K562 (cell line): ENCODE measurements around the gene VRK1. TPM values are rescaled to one million over a fixed set of nuclear protein-coding genes. Genes with fewer than 3 reads are reported as not detected.

Source experiments
- ATAC-seq: fragments of 200-7000 bp; cut with Tn5 transposase; 3 replicates; pipeline ENCODE4 v1.9.1; 2020; ENCODE audit warnings: moderate library complexity
- BruUV-seq: library from RNA; stranded (reverse); fragments of 400-500 nt; replicated peaks from 2 replicates; lab custom pipeline; 2021; lab: Mats Ljungman, UMichigan
- CTCF ChIA-PET: fragments of 300-600 bp; formaldehyde crosslinking; extraction: SDS; loops from one replicate; lab custom pipeline; 2021; ENCODE audit warnings: low intra/inter-chr PET ratio; lab: Yijun Ruan, JAX
- POLR2A ChIA-PET: fragments of 300-600, 350-650 bp; sonication (Branson Sonifier 250); formaldehyde crosslinking; extraction: SDS; loops from one replicate; lab custom pipeline; 2021; ENCODE audit warnings: antibody characterized with exemption, inconsistent platforms; lab: Yijun Ruan, JAX
- DNase-seq, 4 experiments: peaks; one replicate each; pipeline versions ENCODE4 v3.0.0 to v3.0.0-alpha.2; 2011 to 2018; ENCODE audit warnings: low spot score in 3 of 4, mixed read lengths in 3 of 4; ENCODE audit errors: extremely low read depth in 1 of 4
- FAIRE-seq: peaks from 2 replicates; lab custom pipeline; 2011; peaks lifted over from hg19 to GRCh38; lab: Jason Lieb, UNC
- H2AFZ ChIP-seq: 2 replicates; pipeline ENCODE4 v1.6.0; 2011; ENCODE audit warnings: low read depth, low read length, control low read depth, inconsistent platforms
- H3K27ac ChIP-seq: fragments of 200-600 bp; 3 replicates; pipeline ENCODE4 v1.8.0; 2011; ENCODE audit warnings: low read depth, mild to moderate bottlenecking, control low read depth, inconsistent platforms, low read length, moderate library complexity, mixed read lengths; ENCODE audit errors: extremely low read depth
- H3K27me3 ChIP-seq, 2 experiments: fragments of 300-600 bp in 1 of 2; 2 replicates in 1 of 2; 3 replicates in 1 of 2; pipeline versions ENCODE4 v1.6.0 to v1.8.0; 2011; ENCODE audit warnings: inconsistent platforms in 2 of 2, low read length in 2 of 2, mild to moderate bottlenecking in 1 of 2, mixed read lengths in 1 of 2, moderate library complexity in 1 of 2; ENCODE audit not compliant: control insufficient read depth in 2 of 2, insufficient read depth in 2 of 2
- H3K36me3 ChIP-seq: fragments of 300-600 bp; 3 replicates; pipeline ENCODE4 v1.8.0; 2011; ENCODE audit warnings: mild to moderate bottlenecking, low read length, inconsistent platforms; ENCODE audit not compliant: control insufficient read depth, insufficient read depth
- H3K4me1 ChIP-seq, 2 experiments: fragments of 200-600 bp in 1 of 2; replicated peaks in 1 of 2; 2 replicates in 1 of 2; 3 replicates in 1 of 2; pipeline versions ENCODE4 v1.5.1 to v1.8.0; 2011; ENCODE audit warnings: inconsistent platforms in 2 of 2, low read length in 2 of 2, mild to moderate bottlenecking in 1 of 2, mixed read lengths in 1 of 2, moderate library complexity in 1 of 2; ENCODE audit not compliant: control insufficient read depth in 2 of 2, insufficient read depth in 2 of 2
- H3K4me2 ChIP-seq: 2 replicates; pipeline ENCODE4 v1.6.1; 2011; ENCODE audit warnings: low read length, control low read depth, inconsistent platforms, mixed read lengths; ENCODE audit not compliant: insufficient read depth
- H3K4me3 ChIP-seq: fragments of 200-600 bp; sonication (generic), shearing (Covaris generic); 2 replicates; pipeline ENCODE4 v1.5.1; 2016; ENCODE audit warnings: control low read depth, inconsistent platforms
- H3K79me2 ChIP-seq: fragments of 200-600 bp; 3 replicates; pipeline ENCODE4 v1.8.0; 2011; ENCODE audit warnings: low read length, inconsistent platforms; ENCODE audit not compliant: control insufficient read depth, insufficient read depth
- H3K9ac ChIP-seq, 2 experiments: 2 replicates each; pipeline versions ENCODE4 v1.6.0 to v1.6.1; 2011; ENCODE audit warnings: low read depth in 2 of 2, low read length in 2 of 2, control low read depth in 1 of 2, inconsistent platforms in 1 of 2, mild to moderate bottlenecking in 1 of 2, mixed read lengths in 1 of 2; ENCODE audit not compliant: insufficient read depth in 1 of 2
- H3K9me1 ChIP-seq: one replicate; pipeline ENCODE4 v1.6.0; 2011; ENCODE audit warnings: inconsistent platforms, mild to moderate bottlenecking, low read length, moderate library complexity; ENCODE audit not compliant: control insufficient read depth, insufficient read depth
- H3K9me3 ChIP-seq: replicated peaks from 2 replicates; pipeline ENCODE4 v1.5.1; 2011; ENCODE audit warnings: low read depth, low read length, inconsistent platforms; ENCODE audit not compliant: control insufficient read depth, insufficient read depth
- H4K20me1 ChIP-seq: replicated peaks from 2 replicates; pipeline ENCODE4 v1.6.1; 2011; ENCODE audit warnings: low read length, inconsistent platforms, mixed read lengths; ENCODE audit not compliant: control insufficient read depth, insufficient read depth
- SREBF1 ChIP-seq: fragments of 150-350 bp; IDR thresholded peaks from 2 replicates; pipeline ENCODE4 v1.6.1; 2014; ENCODE audit warnings: antibody characterized with exemption, low read depth, low read length, borderline replicate concordance
- SUPT5H ChIP-seq: fragments of 450-650 bp; IDR thresholded peaks from 2 replicates; pipeline ENCODE4 v1.6.1; 2016
- TEAD4 ChIP-seq, 2 experiments: sonication (generic) in 1 of 2; formaldehyde crosslinking in 1 of 2; IDR thresholded peaks; 2 replicates each; pipeline versions ENCODE4 v1.6.1 to v1.8.0; 2012 to 2022; ENCODE audit warnings: borderline replicate concordance in 1 of 2, inconsistent platforms in 1 of 2, low read length in 1 of 2, mild to moderate bottlenecking in 1 of 2, missing genetic modification reagents in 1 of 2
- UBTF ChIP-seq, 2 experiments: IDR thresholded peaks; 2 replicates each; pipeline ENCODE4 v1.6.1; 2012; ENCODE audit warnings: improper control_type of control experiment in 2 of 2, low read depth in 2 of 2, low read length in 2 of 2, borderline replicate concordance in 1 of 2
- ZBTB9 ChIP-seq: fragments of 450-650 bp; formaldehyde crosslinking; IDR thresholded peaks from 2 replicates; pipeline ENCODE4 v1.4.0; 2020; ENCODE audit warnings: mild to moderate bottlenecking, moderate library complexity
- ZHX1 ChIP-seq: fragments of 150-350 bp; conservative IDR thresholded peaks from 2 replicates; pipeline ENCODE4 v1.6.1; 2014; ENCODE audit warnings: low read length
- ZNF184 ChIP-seq: sonication (generic); formaldehyde crosslinking; IDR thresholded peaks from 2 replicates; pipeline ENCODE4 v1.5.0; 2020; ENCODE audit warnings: missing genetic modification reagents
- ZNF239 ChIP-seq: fragments of 250-450 bp; sonication (Bioruptor Pico); IDR thresholded peaks from 2 replicates; pipeline ENCODE4 v1.4.0; 2020; ENCODE audit warnings: mild to moderate bottlenecking
- ZNF511 ChIP-seq: sonication (generic); formaldehyde crosslinking; IDR thresholded peaks from 2 replicates; pipeline ENCODE4 v1.8.0; 2022; ENCODE audit warnings: mild to moderate bottlenecking, missing genetic modification reagents
- ZNF589 ChIP-seq: fragments of 200-800 bp; sonication (Bioruptor generic); IDR thresholded peaks from 2 replicates; pipeline ENCODE4 v1.6.1; 2016; ENCODE audit warnings: low read depth, missing genetic modification characterization, missing compliant biosample characterization
- ZNF778 ChIP-seq: fragments of 450-650 bp; formaldehyde crosslinking; IDR thresholded peaks from 2 replicates; pipeline ENCODE4 v1.4.0; 2020; ENCODE audit warnings: mild to moderate bottlenecking, moderate library complexity
- ZSCAN32 ChIP-seq: fragments of 450-650 bp; formaldehyde crosslinking; IDR thresholded peaks from 2 replicates; pipeline ENCODE4 v1.4.0; 2020; ENCODE audit warnings: mild to moderate bottlenecking, moderate library complexity
- WGBS: fragments of 100-300 bp; shearing (Covaris generic); methylation state at CpG from one replicate; pipeline ENCODE4 v1.1.6; 2016; ENCODE audit warnings: low coverage, mixed read lengths; ENCODE audit not compliant: insufficient coverage; ENCODE audit errors: missing lambda C conversion rate; 5-methylcytosine and 5-hydroxymethylcytosine counted together
- in situ Hi-C: fragments of 300-500 bp; cut with MboI; formaldehyde crosslinking; loops from 4 replicates; pipeline ENCODE4 v1.15.0; 2018; ENCODE audit warnings: inconsistent platforms, mixed read lengths
- intact Hi-C: fragments of 100-400 bp; cut with micrococcal nuclease; formaldehyde crosslinking; loops from 2 replicates; pipeline ENCODE4 v1.14.2; 2022
- polyA plus RNA-seq, 8 experiments: library from polyadenylated mRNA; depleted of rRNA in 4 of 8; stranded (reverse) in 5 of 8; unstranded in 3 of 8; fragments of >200 nt; fragmentation: Nextera tagmentation in 2 of 8; fragmentation: Illumina TruSeq in 1 of 8; extraction: Ambion mirVana in 2 of 8; extraction: Trizol in 1 of 8; gene quantifications; 2 replicates each; pipeline versions ENCODE4 v1.2.1 to v1.2.3, GENCODE V29; 2011 to 2014; ENCODE audit warnings: inconsistent platforms in 1 of 8, missing spikeins in 1 of 8
- total RNA-seq, 7 experiments: library from RNA; depleted of rRNA in 6 of 7; stranded (reverse); fragments of >200 nt in 6 of 7; fragmentation: Illumina TruSeq in 2 of 7; extraction: Trizol in 2 of 7; gene quantifications; 2 replicates each; pipeline versions ENCODE4 v1.2.1 to v1.2.3, GENCODE V29; 2011 to 2021; ENCODE audit warnings: low replicate concordance in 1 of 7
- TF ChIP-seq, protein P1 (sequence below): fragments of 250-450 bp; sonication (Bioruptor Pico); IDR thresholded peaks from 2 replicates; pipeline ENCODE4 v1.8.0; 2021; ENCODE audit warnings: moderate library complexity, mild to moderate bottlenecking, inconsistent platforms

The VRK1 gene
- total and polyA plus RNA-seq, 9 of the 15 experiments (the other 6 are each of a cell fraction or from before 2014, with no cell fraction given), result 83.6 to 177 (median 116) TPM

- no TSS peak for BruUV-seq
- Histone ChIP-seq H3K9me1 (no peaks in the 10 kb centered on the region), H4K20me1 (no peaks in the 10 kb centered on the region), H3K4me3 (no peak overlapping the region), H2AFZ (no peak overlapping the region), H3K27ac (no peak overlapping the region), H3K4me1 (no peaks in the 10 kb centered on the region), H3K9ac (no peak overlapping the region), H3K4me2 (no peak overlapping the region), H3K36me3 (peaks cover 4% of the 10 kb centered on the region; the same call in 1 of the 3 replicates), H3K27me3 (no peaks in the 10 kb centered on the region), H3K9me3 (0 out of 2 replicates have a peak, but pooled peaks cover 2% of the 10 kb centered on the region), H3K79me2 (no peaks in the 10 kb centered on the region)
- POLR2A ChIA-PET, result interaction anchor here (2.0 kb wide), 1 partner anchor 10 kb away, joined by 4 read pairs; no protein-coding TSS in a partner anchor
- no peak for FAIRE-seq
- ATAC-seq, result no peak
- CTCF ChIA-PET, result no interaction called here
- intact Hi-C loops (no loop called here), in situ Hi-C loops (no loop called here)
- no peak for DNase-seq
- 27% methylated on average over 3 of the region's 3 CpGs for WGBS
- TF ChIP-seq SUPT5H (no peak), ZNF511 (CRISPR knock-in tag) (no peak), UBTF (IDR thresholded peaks at IDR 0.05; ENCODE audit: borderline replicate concordance in 1 of 2, low read depth in 2 of 2, low read length in 2 of 2) (no peak), ZBTB9 (CRISPR knock-in tag) (no peak), ZSCAN32 (CRISPR knock-in tag) (no peak), SREBF1 (no peak), ZNF589 (CRISPR knock-in tag) (no peak), ZNF184 (no peak), ZNF778 (no peak), TEAD4 (IDR thresholded peaks at IDR 0.05; ENCODE audit: low read length) (no peak), TEAD4 (CRISPR knock-in tag; IDR thresholded peaks at IDR 0.05; ENCODE audit: borderline replicate concordance) (no peak), ZHX1 (no peak), ZNF239 (CRISPR knock-in tag) (no peak)
- TF ChIP-seq, protein P1, sequence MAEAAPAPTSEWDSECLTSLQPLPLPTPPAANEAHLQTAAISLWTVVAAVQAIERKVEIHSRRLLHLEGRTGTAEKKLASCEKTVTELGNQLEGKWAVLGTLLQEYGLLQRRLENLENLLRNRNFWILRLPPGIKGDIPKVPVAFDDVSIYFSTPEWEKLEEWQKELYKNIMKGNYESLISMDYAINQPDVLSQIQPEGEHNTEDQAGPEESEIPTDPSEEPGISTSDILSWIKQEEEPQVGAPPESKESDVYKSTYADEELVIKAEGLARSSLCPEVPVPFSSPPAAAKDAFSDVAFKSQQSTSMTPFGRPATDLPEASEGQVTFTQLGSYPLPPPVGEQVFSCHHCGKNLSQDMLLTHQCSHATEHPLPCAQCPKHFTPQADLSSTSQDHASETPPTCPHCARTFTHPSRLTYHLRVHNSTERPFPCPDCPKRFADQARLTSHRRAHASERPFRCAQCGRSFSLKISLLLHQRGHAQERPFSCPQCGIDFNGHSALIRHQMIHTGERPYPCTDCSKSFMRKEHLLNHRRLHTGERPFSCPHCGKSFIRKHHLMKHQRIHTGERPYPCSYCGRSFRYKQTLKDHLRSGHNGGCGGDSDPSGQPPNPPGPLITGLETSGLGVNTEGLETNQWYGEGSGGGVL (CRISPR knock-in tag), result no peak
Observed at GRCh38 chr14:96904201-96904600, 107.0 kb downstream of the VRK1 start.
